Measurements from ENCODE around the gene SFTPB.

The SFTPB gene

GRCh38 chr2:85666435-85667316 is 1.3 kb downstream of the SFTPB start:
- H3K23ac ChIP-seq (ENCODE audit: low read length) = no peak overlapping the region
- H3K27ac ChIP-seq (ENCODE audit: low read depth, low read length) = no peak overlapping the region
- H2BK5ac ChIP-seq (ENCODE audit: low read length) = no peak overlapping the region
- no peak overlapping the region for H4K8ac ChIP-seq (ENCODE audit: low read depth, low read length)
- no peak overlapping the region for H3K4me3 ChIP-seq (ENCODE audit: low read length)
- H3K27me3 ChIP-seq (ENCODE audit: insufficient read depth, low read length, poor library complexity) = no peaks in the 10 kb centered on the region
- H3K79me2 ChIP-seq (ENCODE audit: control insufficient read depth, insufficient read depth, low read length) = no peaks in the 10 kb centered on the region
- no peak overlapping the region for H3K18ac ChIP-seq (ENCODE audit: low read length)
- no peak overlapping the region for H3K4ac ChIP-seq (ENCODE audit: low read depth, low read length)
- H2AK5ac ChIP-seq (ENCODE audit: low read length) = no peak overlapping the region
- no peak overlapping the region for H2BK15ac ChIP-seq (replicated peaks; ENCODE audit: low read depth)
- no CpG with 5 or more reads among the region's 11 CpGs for WGBS (ENCODE audit: extremely low coverage, insufficient coverage, low lambda C conversion rate)
- no peak overlapping the region for H3K9ac ChIP-seq (ENCODE audit: low read length)
- H3K4me2 ChIP-seq (ENCODE audit: low read length) = no peak overlapping the region
- H2BK120ac ChIP-seq (ENCODE audit: low read depth, low read length) = no peak overlapping the region
- H3K4me1 ChIP-seq (ENCODE audit: control insufficient read depth, low read depth, low read length) = peaks cover 2% of the 10 kb centered on the region
- H3K79me1 ChIP-seq (ENCODE audit: low read length) = no peaks in the 10 kb centered on the region
- no peaks in the 10 kb centered on the region for H3K36me3 ChIP-seq (ENCODE audit: control insufficient read depth, insufficient read depth, low read length)
- no peak for DNase-seq
- H3K56ac ChIP-seq (ENCODE audit: low read length) = no peak overlapping the region
- H4K5ac ChIP-seq (ENCODE audit: low read length) = no peak overlapping the region

- no peak overlapping the region for H2BK15ac ChIP-seq (replicated peaks; ENCODE audit: low read depth)
- no peak overlapping the region for H3K9ac ChIP-seq (ENCODE audit: low read length)
- H2BK5ac ChIP-seq (ENCODE audit: low read length) = no peak overlapping the region
- H3K18ac ChIP-seq (ENCODE audit: low read length) = no peak overlapping the region
- no peak overlapping the region for H2BK120ac ChIP-seq (ENCODE audit: low read depth, low read length)
- no peak overlapping the region for H2AK5ac ChIP-seq (ENCODE audit: low read length)
- no peaks in the 10 kb centered on the region for H3K79me2 ChIP-seq (ENCODE audit: control insufficient read depth, insufficient read depth, low read length)
- H3K27ac ChIP-seq (ENCODE audit: low read depth, low read length) = no peak overlapping the region
- no peak overlapping the region for H4K5ac ChIP-seq (ENCODE audit: low read length)
- no peak overlapping the region for H3K4ac ChIP-seq (ENCODE audit: low read depth, low read length)
- H3K4me3 ChIP-seq (ENCODE audit: low read length) = no peak overlapping the region
- no peaks in the 10 kb centered on the region for H3K36me3 ChIP-seq (ENCODE audit: control insufficient read depth, insufficient read depth, low read length)
- H3K4me2 ChIP-seq (ENCODE audit: low read length) = no peak overlapping the region
- H3K79me1 ChIP-seq (ENCODE audit: low read length) = no peaks in the 10 kb centered on the region
- peaks cover 2% of the 10 kb centered on the region for H3K4me1 ChIP-seq (ENCODE audit: control insufficient read depth, low read depth, low read length)
- no peaks in the 10 kb centered on the region for H3K27me3 ChIP-seq (ENCODE audit: insufficient read depth, low read length, poor library complexity)
- H3K56ac ChIP-seq (ENCODE audit: low read length) = no peak overlapping the region
- WGBS (ENCODE audit: extremely low coverage, insufficient coverage, low lambda C conversion rate) = no CpG with 5 or more reads among the region's 6 CpGs
- no peak overlapping the region for H4K8ac ChIP-seq (ENCODE audit: low read depth, low read length)
- no peak for DNase-seq
- H3K23ac ChIP-seq (ENCODE audit: low read length) = no peak overlapping the region
These were observed 2.0 kb downstream of the SFTPB start for GRCh38 chr2:85666016-85666415.

- Histone ChIP-seq H3K4me1 (ENCODE audit: control insufficient read depth, low read depth, low read length) (peaks cover 2% of the 10 kb centered on the region), H3K27me3 (ENCODE audit: insufficient read depth, low read length, poor library complexity) (no peaks in the 10 kb centered on the region), H3K4ac (ENCODE audit: low read depth, low read length) (no peak overlapping the region), H3K18ac (ENCODE audit: low read length) (no peak overlapping the region), H3K79me2 (ENCODE audit: control insufficient read depth, insufficient read depth, low read length) (no peaks in the 10 kb centered on the region), H3K36me3 (ENCODE audit: control insufficient read depth, insufficient read depth, low read length) (no peaks in the 10 kb centered on the region), H3K23ac (ENCODE audit: low read length) (no peak overlapping the region), H4K8ac (ENCODE audit: low read depth, low read length) (no peak overlapping the region), H3K79me1 (ENCODE audit: low read length) (no peaks in the 10 kb centered on the region), H3K56ac (ENCODE audit: low read length) (no peak overlapping the region), H3K27ac (ENCODE audit: low read depth, low read length) (no peak overlapping the region), H2BK15ac (replicated peaks; ENCODE audit: low read depth) (no peak overlapping the region), H3K4me3 (ENCODE audit: low read length) (no peak overlapping the region), H4K5ac (ENCODE audit: low read length) (no peak overlapping the region), H2BK5ac (ENCODE audit: low read length) (no peak overlapping the region), H2BK120ac (ENCODE audit: low read depth, low read length) (no peak overlapping the region), H3K9ac (ENCODE audit: low read length) (no peak overlapping the region), H3K4me2 (ENCODE audit: low read length) (no peak overlapping the region), H2AK5ac (ENCODE audit: low read length) (no peak overlapping the region)
- DNase-seq = no peak
- WGBS (ENCODE audit: extremely low coverage, insufficient coverage, low lambda C conversion rate) = no CpG with 5 or more reads among the region's 11 CpGs
These were observed 2.6 kb downstream of the SFTPB start for GRCh38 chr2:85665264-85665937.

GRCh38 chr2:85663594-85664565 is 4.1 kb downstream of the SFTPB start:
- no CpG with 5 or more reads among the region's 23 CpGs for WGBS (ENCODE audit: extremely low coverage, insufficient coverage, low lambda C conversion rate)
- Histone ChIP-seq H3K27ac (ENCODE audit: low read depth, low read length) (no peak overlapping the region), H3K9ac (ENCODE audit: low read length) (no peak overlapping the region), H2BK5ac (ENCODE audit: low read length) (no peak overlapping the region), H3K79me1 (ENCODE audit: low read length) (no peaks in the 10 kb centered on the region), H2BK120ac (ENCODE audit: low read depth, low read length) (no peak overlapping the region), H4K5ac (ENCODE audit: low read length) (no peak overlapping the region), H2BK15ac (replicated peaks; ENCODE audit: low read depth) (no peak overlapping the region), H4K8ac (ENCODE audit: low read depth, low read length) (no peak overlapping the region), H3K27me3 (ENCODE audit: insufficient read depth, low read length, poor library complexity) (no peaks in the 10 kb centered on the region), H2AK5ac (ENCODE audit: low read length) (no peak overlapping the region), H3K4me2 (ENCODE audit: low read length) (no peak overlapping the region), H3K18ac (ENCODE audit: low read length) (no peak overlapping the region), H3K4ac (ENCODE audit: low read depth, low read length) (no peak overlapping the region), H3K79me2 (ENCODE audit: control insufficient read depth, insufficient read depth, low read length) (no peaks in the 10 kb centered on the region), H3K36me3 (ENCODE audit: control insufficient read depth, insufficient read depth, low read length) (no peaks in the 10 kb centered on the region), H3K23ac (ENCODE audit: low read length) (no peak overlapping the region), H3K4me3 (ENCODE audit: low read length) (no peak overlapping the region), H3K56ac (ENCODE audit: low read length) (no peak overlapping the region), H3K4me1 (ENCODE audit: control insufficient read depth, low read depth, low read length) (peaks cover 2% of the 10 kb centered on the region)
- DNase-seq = no peak

- H2BK120ac ChIP-seq (ENCODE audit: low read depth, low read length) = no peak overlapping the region
- H2BK5ac ChIP-seq (ENCODE audit: low read length) = no peak overlapping the region
- WGBS (ENCODE audit: extremely low coverage, insufficient coverage, low lambda C conversion rate) = no CpG with 5 or more reads among the region's 10 CpGs
- H3K4ac ChIP-seq (ENCODE audit: low read depth, low read length) = no peak overlapping the region
- H3K18ac ChIP-seq (ENCODE audit: low read length) = no peak overlapping the region
- H3K23ac ChIP-seq (ENCODE audit: low read length) = no peak overlapping the region
- no peaks in the 10 kb centered on the region for H3K27me3 ChIP-seq (ENCODE audit: insufficient read depth, low read length, poor library complexity)
- H3K4me3 ChIP-seq (ENCODE audit: low read length) = no peak overlapping the region
- no peak overlapping the region for H3K56ac ChIP-seq (ENCODE audit: low read length)
- peaks cover 2% of the 10 kb centered on the region for H3K4me1 ChIP-seq (ENCODE audit: control insufficient read depth, low read depth, low read length)
- no peak overlapping the region for H3K4me2 ChIP-seq (ENCODE audit: low read length)
- no peaks in the 10 kb centered on the region for H3K36me3 ChIP-seq (ENCODE audit: control insufficient read depth, insufficient read depth, low read length)
- no peak overlapping the region for H4K8ac ChIP-seq (ENCODE audit: low read depth, low read length)
- peak; percentile 89 for DNase-seq
- no peaks in the 10 kb centered on the region for H3K79me2 ChIP-seq (ENCODE audit: control insufficient read depth, insufficient read depth, low read length)
- no peaks in the 10 kb centered on the region for H3K79me1 ChIP-seq (ENCODE audit: low read length)
- no peak overlapping the region for H3K27ac ChIP-seq (ENCODE audit: low read depth, low read length)
- no peak overlapping the region for H2AK5ac ChIP-seq (ENCODE audit: low read length)
- no peak overlapping the region for H2BK15ac ChIP-seq (replicated peaks; ENCODE audit: low read depth)
- no peak overlapping the region for H3K9ac ChIP-seq (ENCODE audit: low read length)
- no peak overlapping the region for H4K5ac ChIP-seq (ENCODE audit: low read length)
These were observed 5.0 kb downstream of the SFTPB start for GRCh38 chr2:85662899-85663593.

All from mesendoderm (in vitro differentiated cells).